NCI-H446 (cell line): Measurements from ENCODE around the gene UPK1B.

ENCODE experiments used
- DNase-seq, 2 experiments: peaks; one replicate each; lab custom pipeline; 2025; lab: John Stamatoyannopoulos, UW

The UPK1B gene

DNA sequence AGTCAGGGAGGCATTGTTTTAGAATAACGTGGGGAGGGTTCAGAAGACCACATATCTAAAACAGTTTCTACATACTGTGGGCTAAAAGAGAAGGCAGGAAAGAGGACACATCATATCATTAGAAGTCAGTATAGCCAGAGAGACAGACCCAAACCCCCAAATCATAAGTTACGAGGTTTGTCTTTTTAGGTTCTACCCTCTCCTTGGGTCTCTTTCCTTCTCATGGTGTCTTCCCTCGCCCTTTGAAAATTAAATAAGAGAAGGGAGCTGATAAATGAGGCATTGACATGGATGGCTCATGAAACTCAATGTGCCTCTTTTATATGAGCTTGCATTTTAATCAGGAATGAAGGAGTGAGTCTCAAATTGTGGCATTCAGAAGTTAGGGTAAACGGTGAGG, 3.4 kb downstream of the UPK1B start:
- no peak for DNase-seq

DNA sequence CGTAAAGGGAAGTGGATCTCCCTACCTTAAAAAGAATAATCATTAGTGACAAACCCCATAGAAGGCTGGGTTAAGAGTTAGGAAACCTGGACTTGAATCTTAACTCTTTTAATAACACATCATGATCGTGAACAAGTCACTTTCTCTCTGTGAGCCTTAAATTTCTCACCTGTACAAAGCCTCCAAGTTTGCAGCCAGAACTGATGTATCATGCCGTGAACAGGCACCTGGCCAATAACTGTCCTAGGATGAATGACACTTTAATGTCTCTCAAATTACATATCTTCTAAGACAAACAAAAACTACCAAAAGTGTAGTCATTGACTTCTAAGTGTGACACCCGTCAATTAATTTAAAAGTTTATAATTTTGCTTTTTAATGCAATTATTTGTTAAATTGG, 3.9 kb downstream of the UPK1B start:
- no peak for DNase-seq

DNA sequence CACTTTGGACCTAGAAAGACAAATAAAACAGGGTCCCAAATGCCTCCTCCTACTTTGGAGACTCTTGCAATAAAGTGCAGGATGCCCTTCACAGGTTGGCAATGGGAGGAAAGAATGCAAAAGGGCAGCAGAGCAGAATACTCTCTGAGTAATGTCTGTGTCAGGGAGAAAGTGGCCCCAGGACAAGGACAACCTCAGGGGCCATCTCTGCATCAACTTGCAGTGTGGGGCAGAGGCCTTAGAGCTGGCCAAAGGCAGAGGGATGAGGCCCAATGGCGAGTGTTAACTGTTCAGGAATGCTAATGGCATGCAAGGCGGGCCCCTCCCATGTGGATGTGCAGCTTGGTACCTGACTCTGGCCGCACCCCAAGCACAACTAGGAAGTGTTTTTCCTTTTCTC, 8.4 kb downstream of the UPK1B start:
- DNase-seq = no peak

DNA sequence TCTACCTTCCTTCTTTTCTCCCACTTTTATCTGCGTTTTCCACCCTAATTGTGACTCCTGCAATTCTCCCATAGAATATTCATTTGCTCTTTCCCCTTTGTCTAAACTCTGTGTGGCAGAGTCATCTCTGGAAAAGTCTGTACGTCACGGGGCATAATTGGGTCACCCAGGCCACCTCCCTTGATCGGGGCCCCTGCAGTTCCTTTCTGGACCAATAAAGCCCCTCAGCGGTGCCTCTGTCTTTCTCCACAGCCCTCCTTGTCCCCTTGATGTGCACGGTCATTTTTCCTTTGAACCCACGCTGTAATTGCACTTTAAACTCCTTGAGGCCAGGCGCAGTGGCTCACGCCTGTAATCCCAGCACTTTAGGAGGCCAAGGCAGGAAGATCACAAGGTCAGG, 10.7 kb downstream of the UPK1B start:
- no peak for DNase-seq

DNA sequence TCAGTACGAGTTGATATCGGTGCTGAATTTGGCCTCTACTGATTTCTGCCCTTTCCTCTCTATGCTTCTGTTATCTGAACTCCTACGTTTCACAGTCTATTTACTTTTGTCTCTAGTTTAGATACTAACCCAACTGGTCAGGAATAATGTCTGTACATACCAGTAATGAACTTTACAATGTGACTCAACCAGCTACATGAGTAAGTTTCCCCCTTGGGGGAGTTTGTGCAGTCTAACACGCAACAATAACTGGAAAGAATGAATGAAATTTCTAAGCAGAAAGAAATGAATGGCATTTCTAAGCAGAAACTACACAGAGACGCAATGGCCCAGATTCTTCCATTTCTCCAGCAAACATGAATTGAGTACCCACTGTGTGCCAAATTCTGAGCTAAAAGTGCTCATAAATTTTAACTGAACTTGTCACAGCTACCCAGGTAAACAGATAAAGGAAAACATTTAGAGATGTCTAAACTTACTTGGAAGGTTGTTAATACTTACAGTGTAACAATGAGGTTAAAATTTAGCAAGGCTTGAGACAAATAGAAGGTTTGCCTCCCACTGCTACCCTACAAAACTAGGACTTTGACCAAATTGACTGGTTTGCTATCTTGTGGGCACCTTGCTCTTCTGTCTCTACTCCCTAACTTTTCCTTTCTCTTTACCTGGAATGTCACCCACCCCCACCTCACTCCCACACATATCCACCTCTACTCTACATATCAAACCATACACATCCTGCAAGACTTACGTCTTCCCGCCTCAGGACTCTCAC, 11.6 kb downstream of the UPK1B start:
- DNase-seq = no peak

DNA sequence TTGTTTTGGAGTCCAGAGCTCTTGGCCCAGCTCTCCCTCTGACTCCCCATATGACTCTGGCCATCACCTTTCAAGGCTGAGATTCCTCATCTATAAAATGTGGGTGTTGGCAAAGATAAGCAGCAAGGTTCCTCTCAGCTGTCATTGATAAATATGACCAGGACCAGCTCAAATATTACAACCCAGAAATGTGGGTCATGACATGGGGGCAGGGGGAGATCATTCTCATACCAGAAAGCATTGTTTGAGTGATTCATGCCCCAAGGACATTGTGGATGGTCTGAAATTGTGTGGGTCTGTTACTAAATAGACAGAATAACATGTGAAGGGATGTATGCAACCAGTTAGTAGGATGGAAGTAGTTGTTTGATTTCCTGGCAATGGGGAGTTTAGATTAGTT, 13.9 kb downstream of the UPK1B start:
- DNase-seq = no peak

DNA sequence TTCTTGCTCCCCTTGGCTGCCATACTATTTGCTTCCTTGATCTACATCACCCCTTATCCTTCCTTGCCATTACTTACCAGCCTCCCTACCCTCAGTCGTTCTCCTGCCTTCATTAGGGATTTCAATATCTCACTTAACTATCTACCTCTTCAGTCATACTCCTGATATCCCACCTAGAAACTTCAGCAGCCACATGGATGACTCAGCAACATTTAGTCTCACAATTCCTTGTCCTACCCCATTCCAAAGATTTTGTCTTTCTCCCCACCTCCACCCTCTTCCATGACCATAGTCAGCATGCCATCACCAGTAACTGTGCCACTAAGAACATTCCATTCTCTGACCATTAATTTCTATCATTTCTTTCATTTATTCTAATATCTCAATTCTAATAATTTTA, 18.4 kb downstream of the UPK1B start:
- DNase-seq = no peak

DNA sequence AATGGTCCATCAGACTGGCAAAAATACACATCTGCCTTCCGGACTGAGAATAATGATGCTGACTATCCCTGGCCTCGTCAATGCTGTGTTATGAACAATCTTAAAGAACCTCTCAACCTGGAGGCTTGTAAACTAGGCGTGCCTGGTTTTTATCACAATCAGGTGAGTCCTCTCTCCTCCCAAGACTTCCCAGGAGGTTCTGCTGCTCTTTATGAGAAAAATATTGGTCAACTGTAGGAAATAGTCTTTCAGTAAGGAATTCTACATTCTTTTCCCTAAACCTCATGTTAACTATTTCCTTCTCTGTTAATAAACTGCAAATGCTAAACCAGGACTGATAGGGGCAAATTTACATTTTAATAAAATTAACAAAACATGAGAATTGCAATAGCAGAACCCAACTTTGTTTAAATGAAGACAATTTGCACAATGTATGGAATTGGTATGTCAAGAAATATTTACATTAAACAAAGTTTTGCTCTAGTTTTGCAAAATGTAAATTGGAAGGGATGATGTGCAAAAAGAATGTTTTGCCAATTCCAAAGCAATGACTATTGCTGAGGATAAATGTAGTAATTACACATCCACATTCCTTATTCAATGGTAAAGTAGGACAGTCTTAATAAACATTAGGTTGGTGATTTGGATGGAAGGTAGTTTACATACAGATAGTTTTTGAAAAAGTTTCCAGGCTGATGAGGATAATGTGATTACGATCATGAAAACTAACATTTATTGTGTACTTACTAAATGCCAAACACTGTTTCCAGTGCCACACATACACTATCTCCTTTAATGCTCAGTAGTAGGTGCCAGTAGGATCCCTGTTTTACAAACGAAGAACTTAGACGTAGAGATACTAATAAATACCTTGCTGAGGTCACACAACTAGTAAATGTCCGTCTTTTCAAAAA, 21.1 kb downstream of the UPK1B start:
- no peak for DNase-seq

DNA sequence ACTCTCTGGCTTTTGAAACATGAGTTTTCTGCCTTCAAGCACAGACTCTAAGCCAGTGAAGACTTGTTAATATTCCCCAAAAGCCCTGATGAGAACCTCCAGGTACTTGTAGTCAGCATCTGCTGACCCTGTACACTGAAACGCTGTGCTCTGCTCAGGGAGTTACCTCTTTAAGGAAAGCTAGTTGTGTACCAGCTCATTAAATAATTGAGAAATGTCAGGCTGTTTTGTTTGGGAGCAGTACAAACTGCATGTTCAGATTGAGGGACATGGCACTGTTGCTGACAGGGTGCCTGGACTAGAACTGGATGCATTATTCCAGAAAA, 21.7 kb downstream of the UPK1B start:
- no peak for DNase-seq

DNA sequence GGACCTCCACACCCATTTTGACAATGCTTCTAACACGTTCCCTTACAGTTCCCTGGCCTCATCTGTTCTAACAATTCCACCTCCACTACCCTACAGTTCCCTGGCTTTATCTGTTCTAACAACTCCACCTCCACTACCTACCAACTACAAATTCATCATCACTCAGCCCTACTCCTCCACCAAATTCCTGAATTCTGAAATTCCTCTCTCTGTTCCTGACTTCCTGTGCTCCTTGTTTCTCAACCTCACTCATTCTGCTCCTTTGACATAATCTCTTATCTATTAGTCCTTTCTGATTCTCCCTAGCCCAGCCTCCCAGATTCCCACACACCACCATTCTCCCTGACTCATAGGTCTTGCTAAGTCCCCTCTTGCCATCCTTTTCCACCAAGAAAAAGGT, 22.5 kb downstream of the UPK1B start:
- DNase-seq = no peak

DNA sequence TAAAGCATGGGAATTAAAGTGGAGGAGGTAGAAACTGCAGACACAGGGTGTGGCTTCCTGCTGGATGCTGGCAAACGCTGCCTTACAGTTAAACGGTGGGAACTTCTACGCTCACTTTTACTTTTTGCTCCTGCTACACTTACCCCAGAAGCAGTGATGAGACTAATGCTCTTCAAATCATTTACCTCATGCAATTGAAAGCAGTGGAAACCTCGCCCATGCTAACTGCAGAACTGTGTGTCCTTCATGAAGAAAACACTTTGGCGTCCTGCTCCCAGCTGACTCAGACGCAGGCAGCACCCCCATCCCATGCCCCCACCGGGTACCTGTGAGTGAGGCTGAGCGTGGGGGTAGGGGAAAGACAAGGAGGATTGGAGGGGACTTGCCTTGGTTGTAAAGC, 31.8 kb downstream of the UPK1B start:
- no peak for DNase-seq

DNA sequence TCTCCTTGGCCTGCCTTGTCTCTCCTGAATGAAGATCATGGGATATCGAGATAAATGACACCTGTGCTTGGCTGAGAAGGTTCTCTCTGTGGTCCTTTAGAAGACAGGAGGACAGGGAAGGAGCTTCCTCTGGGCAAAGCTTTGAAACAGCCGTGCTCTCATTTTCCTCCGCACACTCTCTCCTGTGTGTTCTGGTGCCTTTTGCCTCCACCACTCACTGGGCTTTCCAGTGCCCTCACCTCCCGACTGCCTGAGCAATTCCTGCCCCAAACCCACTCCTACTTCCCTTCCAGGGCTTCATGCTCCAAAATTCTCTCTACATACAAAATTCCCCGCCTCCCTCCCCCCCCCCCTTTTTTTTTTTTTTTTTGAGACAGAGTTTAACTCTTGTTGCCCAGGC, 32.3 kb downstream of the UPK1B start:
- DNase-seq = no peak

DNA sequence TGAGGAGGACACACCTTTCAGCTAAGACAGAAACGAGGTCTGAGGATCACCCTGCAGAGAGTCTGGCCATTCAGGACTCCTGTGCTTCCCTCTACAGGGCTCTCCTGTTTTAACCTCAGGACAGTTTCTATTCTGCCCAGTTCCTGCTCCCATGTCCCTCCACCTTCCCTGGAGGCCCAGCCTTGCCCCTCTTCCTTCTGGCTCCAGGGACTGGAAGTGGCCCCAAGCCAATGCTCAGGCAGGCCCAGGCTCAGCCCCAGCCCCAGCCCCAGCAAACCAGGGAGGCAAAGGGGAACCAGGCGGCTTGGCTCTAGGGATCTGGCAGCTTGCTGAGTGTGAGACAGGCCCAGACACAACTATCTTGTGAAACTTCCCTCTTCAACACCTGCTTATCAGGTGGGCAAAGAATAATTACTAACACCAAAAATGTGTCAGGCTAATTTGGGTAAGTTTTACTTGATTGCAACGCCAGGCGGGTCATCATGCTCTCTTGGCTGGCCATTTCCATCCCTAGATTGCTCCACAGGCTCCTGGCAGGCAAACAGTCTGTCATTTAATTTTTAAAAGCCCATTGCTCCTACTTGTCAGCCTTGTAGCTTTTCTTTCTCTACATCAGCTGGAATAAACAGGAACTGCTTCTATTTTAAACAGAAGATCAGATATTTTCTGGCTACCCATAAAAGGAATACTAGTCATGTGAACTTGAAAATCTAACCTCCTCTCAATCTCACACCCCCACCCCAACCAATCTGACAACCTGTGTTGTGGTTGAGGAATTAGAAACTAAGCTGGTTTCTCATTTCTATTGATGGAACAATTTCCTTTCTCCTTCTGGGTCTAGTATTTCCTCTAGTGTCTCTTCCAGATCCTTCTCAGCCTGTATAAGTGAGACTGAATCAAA, 33.5 kb downstream of the UPK1B start:
- peak in 1 of 2 experiments; percentile 52 for DNase-seq

DNA sequence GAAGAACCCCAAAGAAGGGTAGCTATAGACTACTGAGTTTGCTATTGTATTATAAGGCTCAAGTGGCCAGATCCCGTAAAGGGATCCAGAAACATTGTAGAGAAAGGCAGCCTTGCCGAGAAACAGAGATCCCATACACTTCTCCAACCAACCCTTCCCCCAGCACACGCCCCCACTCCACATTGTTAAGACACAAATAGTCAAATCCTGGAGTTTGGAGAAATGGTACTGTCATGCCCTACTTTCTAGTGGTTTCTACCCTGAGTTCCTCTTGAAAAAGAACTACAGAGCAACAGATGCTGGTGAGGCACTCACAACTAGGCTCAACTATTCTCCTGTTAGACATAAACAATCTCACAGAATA, 34.1 kb downstream of the UPK1B start:
- no peak for DNase-seq

DNA sequence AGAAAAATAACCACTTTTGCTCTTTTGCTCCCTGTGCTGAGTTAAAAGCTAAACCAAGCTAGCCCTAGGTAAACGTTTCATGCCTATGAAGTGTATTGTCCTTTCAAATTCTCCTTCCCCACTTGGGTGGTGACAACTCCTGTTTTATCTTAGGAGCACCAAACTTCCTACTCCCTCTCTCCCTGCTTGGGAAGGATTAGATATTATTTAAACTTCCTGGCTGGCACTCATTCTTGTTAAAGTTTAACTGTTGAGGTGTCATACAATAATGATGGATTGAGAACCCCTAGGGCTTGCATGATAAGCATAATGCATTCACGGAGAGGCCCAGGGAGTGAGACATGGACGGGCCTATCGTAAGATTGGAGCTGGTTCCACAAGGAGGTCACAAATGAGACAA, 37.8 kb downstream of the UPK1B start:
- DNase-seq = no peak

DNA sequence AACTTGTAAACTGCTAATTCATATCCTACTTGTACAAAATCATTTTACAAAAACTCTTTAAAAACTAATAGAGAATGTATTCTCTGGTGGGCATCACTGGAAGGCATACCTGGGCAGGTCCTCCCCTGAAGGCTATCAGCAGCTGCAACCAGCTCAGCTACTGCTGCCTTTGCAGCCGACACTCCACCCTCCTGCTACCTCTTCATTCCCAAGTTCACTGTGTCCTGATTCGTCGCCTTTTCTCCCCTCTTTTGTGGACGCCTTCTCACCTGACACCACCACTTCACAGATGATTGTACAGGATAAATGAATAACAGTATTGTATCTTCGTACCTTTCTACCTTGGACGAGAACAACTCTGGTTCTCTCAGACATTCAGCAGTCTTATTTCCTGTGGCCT, 38.4 kb downstream of the UPK1B start:
- no peak for DNase-seq

DNA sequence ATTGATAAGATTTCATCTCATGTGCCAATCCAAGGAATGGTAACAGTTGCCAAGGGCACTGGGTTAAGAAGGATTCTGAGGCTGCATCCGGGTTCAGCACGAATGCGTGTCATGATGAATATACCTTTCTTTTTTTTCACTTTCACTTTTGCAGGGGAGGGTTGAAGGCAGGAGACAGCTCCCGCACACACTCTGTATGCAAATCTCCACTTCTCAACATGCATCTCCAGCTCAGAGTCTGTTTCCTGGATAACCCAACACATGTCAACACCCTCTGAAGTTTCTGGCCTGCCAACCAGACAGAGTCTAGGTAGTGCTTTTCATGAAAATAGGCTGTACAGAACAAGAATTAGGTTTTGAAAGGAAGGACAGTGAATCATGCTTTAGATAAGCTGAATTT, 45.7 kb downstream of the UPK1B start:
- DNase-seq = no peak

DNA sequence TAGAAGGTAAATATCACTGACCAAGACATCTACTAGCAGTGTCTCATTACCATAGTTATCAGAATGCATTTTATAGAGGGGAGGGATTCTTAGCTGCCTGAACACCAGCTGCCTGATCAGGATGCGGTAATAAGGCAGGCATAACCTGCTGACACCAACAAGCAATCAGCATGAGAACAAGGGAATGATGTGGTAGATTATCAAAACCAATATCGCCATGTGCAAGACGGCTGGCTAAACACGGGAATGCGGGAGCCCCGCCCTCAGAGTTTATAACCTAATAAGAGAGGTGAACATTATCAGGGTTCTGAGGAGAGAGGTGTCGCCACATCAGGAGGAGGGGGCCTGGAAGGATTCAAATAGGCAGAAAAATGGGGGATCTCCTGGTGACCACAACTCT, 46.8 kb downstream of the UPK1B start:
- DNase-seq = no peak

DNA sequence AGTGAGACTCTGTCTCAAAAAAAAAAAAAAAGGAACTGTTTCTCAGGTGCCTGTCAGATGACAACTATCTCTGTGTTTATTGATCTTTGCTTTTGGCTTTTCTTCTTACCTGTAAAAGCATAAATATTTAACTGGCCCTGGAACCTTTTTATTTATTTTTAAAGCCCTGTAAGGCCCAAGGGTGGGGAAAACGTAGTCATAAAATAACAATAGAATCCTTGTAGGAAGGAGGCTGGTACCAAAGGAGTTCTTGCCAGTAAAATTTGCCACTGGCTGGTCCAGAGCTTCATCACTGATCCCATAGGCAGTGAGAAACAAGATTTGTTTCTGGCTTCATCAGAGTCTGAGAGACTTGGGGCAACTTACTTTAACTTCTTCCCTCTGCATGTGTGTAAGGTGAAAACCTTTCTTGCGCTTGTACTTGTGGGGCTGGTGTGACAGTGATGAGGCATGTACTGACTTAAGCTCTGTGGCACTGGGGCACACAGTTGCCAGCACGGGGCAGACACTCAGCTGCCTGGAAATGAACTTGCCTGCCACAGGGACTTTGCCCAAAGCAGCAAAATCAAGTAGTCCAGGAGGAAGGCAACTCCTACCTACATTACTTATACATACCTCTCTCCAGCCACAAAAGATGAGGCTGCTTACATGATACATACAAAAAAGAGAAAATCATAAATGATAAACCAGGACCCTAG, 47.7 kb downstream of the UPK1B start:
- DNase-seq = no peak

DNA sequence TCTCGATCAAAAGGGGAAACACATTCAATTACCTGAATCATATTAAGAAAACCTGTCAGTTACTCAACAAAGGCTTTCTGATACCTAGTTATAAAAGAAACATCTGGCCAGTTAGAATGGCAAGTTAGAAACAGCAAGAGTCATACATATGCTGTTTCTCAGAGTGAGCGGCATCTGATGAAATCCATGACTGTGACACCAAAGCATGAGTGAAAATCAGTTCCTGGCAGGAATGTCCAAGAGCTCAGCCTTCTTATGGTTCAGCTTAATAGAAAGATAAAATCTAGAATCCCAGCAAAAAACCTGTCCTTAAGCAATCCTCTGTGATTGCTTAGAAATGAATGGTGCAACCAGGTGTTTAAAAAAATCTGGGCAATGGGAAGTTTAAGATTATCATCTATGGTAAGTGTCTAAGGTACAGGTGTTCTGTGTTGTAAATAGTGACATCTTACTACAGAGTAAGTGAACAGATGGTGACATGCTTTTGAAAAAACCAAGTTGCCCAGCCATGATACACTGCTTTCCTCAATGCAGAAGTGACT, 48.5 kb downstream of the UPK1B start:
- no peak for DNase-seq

DNA sequence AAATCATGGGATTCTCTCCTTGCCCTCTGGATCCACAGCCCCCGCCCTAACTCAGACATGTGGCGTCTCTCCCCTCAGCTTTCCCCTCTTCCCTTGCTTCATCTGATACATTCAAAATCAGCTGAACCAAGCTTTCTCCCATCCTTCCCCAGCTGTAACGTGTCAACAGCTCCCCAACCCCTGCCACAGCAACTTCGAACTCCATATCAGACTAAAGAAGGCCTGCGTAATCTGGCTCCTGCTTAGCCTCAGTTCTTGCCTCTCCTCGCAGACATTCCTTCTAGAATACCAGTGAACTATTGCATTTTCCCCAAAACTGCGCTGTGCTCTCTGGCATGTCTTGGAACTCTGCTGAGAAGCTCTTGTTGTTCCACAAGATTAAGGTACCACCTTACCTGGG, 49.0 kb downstream of the UPK1B start:
- no peak for DNase-seq

DNA sequence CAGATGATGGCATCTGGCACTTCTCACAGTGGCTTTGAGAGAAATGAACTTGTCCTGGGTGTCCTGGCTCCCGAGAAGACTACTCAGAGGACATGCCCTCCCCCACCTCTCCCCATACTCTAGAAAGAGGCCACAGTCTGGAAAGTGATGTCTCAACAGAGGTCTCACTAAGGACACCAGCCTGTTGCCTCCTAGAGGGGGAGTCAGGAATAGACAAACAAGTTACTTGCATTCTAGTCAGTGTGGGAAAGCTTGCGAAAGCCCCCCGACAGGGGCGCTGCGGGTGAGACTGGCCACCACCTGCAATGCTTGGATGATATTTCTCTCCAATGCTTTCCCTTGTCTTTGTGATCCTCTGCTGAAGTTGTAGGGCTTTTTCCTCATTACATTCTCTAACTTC, 50.1 kb downstream of the UPK1B start:
- no peak for DNase-seq
